HepG2 (cell line): Measurements from ENCODE around the gene ANKRD10. TPM values are rescaled to one million over a fixed set of nuclear protein-coding genes. Genes with fewer than 3 reads are reported as not detected.
A peak's percentile ranks its signal among the peaks of the same experiment; 100 is the strongest.

ENCODE experiments used
- ATAD3A ChIP-seq: sonication (generic); formaldehyde crosslinking; IDR thresholded peaks from 2 replicates; pipeline ENCODE4 v1.4.0; 2020; ENCODE audit warnings: missing genetic modification reagents
- CREB1 ChIP-seq, 2 experiments: fragments of 450-650 bp in 1 of 2; IDR thresholded peaks; 2 replicates each; pipeline ENCODE4 v1.6.1; 2016 to 2017; ENCODE audit warnings: control low read depth in 1 of 2, mild to moderate bottlenecking in 1 of 2, missing compliant biosample characterization in 1 of 2, missing genetic modification characterization in 1 of 2
- ERF ChIP-seq: IDR thresholded peaks from 2 replicates; pipeline ENCODE4 v1.6.1; 2018; ENCODE audit warnings: missing biosample characterization, missing genetic modification reagents
- GATA4 ChIP-seq: sonication (generic); IDR thresholded peaks from 2 replicates; pipeline ENCODE4 v1.6.1; 2016; ENCODE audit warnings: antibody characterized with exemption, low read depth, borderline replicate concordance
- NRL ChIP-seq: sonication (generic); formaldehyde crosslinking; IDR thresholded peaks from 2 replicates; pipeline ENCODE4 v1.5.0; 2020; ENCODE audit warnings: missing genetic modification reagents, mild to moderate bottlenecking, moderate library complexity, borderline replicate concordance
- SAFB2 ChIP-seq: sonication (generic); formaldehyde crosslinking; IDR thresholded peaks from 2 replicates; pipeline ENCODE4 v1.5.1; 2020; ENCODE audit warnings: missing genetic modification reagents, low read depth, mild to moderate bottlenecking, borderline replicate concordance
- SNRNP70 ChIP-seq: fragments of 200-400 bp; formaldehyde crosslinking; IDR thresholded peaks from 2 replicates; pipeline ENCODE4 v1.6.1; 2017; ENCODE audit warnings: mild to moderate bottlenecking, low read depth, low read length, moderate library complexity
- TBX2 ChIP-seq: sonication (generic); formaldehyde crosslinking; IDR thresholded peaks from 2 replicates; pipeline ENCODE4 v1.5.0; 2020; ENCODE audit warnings: missing genetic modification reagents, mild to moderate bottlenecking, borderline replicate concordance
- YY1 ChIP-seq: IDR thresholded peaks from 2 replicates; pipeline ENCODE4 v1.6.1; 2011; ENCODE audit warnings: low read length, low read depth, moderate library complexity, mild to moderate bottlenecking; ENCODE audit not compliant: insufficient read depth, insufficient replicate concordance
- ZNF292 ChIP-seq: sonication (generic); formaldehyde crosslinking; IDR thresholded peaks from 2 replicates; pipeline ENCODE4 v1.8.1; 2022; ENCODE audit warnings: mild to moderate bottlenecking, low read depth, missing genetic modification reagents, borderline replicate concordance
- ZNF337 ChIP-seq: sonication (generic); formaldehyde crosslinking; IDR thresholded peaks from 2 replicates; pipeline ENCODE4 v1.5.1; 2020; ENCODE audit warnings: missing genetic modification reagents, low read depth, mild to moderate bottlenecking, borderline replicate concordance
- ZSCAN20 ChIP-seq: sonication (generic); formaldehyde crosslinking; IDR thresholded peaks from 2 replicates; pipeline ENCODE4 v1.4.0; 2020; ENCODE audit warnings: missing genetic modification reagents, mild to moderate bottlenecking, borderline replicate concordance
- polyA plus RNA-seq, 8 experiments: library from polyadenylated mRNA; depleted of rRNA in 3 of 8; stranded (reverse) in 7 of 8; unstranded in 1 of 8; fragments of >200 nt; fragmentation: Illumina TruSeq in 4 of 8; extraction: Trizol in 4 of 8; gene quantifications; 2 replicates each; pipeline versions ENCODE4 v1.2.1 to v1.2.3, GENCODE V29; 2011 to 2016; ENCODE audit warnings: low read depth in 4 of 8, missing spikeins in 1 of 8, mixed read lengths in 1 of 8; ENCODE audit not compliant: insufficient read depth in 1 of 8
- total RNA-seq, 5 experiments: library from RNA; depleted of rRNA; stranded (reverse); fragments of >200 nt; fragmentation: Illumina TruSeq; extraction: Trizol; gene quantifications; 2 replicates each; pipeline ENCODE4 v1.2.3, GENCODE V29; 2016; ENCODE audit warnings: low read depth in 1 of 5
- TF ChIP-seq, protein P1 (sequence below): sonication (generic); formaldehyde crosslinking; IDR thresholded peaks from 2 replicates; pipeline ENCODE4 v1.5.0; 2020; ENCODE audit warnings: mild to moderate bottlenecking, missing genetic modification reagents
- TF ChIP-seq, protein P2 (sequence below): sonication (generic); formaldehyde crosslinking; IDR thresholded peaks from 2 replicates; pipeline ENCODE4 v1.9.0; 2021; ENCODE audit warnings: missing genetic modification reagents, borderline replicate concordance
- TF ChIP-seq, protein P3 (sequence below): sonication (generic); formaldehyde crosslinking; IDR thresholded peaks from 2 replicates; pipeline ENCODE4 v1.8.0; 2022; ENCODE audit warnings: low read depth, missing genetic modification reagents
- TF ChIP-seq, protein P4 (sequence below): IDR thresholded peaks from 2 replicates; pipeline ENCODE4 v1.6.1; 2016; ENCODE audit warnings: mild to moderate bottlenecking
- TF ChIP-seq, protein P5 (sequence below): sonication (generic); formaldehyde crosslinking; IDR thresholded peaks from 2 replicates; pipeline ENCODE4 v1.4.0; 2020; ENCODE audit warnings: missing genetic modification reagents

The ANKRD10 gene
- total and polyA plus RNA-seq, 2 of the 13 experiments (the other 11 are each of a cell fraction or from before 2014, with no cell fraction given): 108 to 115 TPM

DNA sequence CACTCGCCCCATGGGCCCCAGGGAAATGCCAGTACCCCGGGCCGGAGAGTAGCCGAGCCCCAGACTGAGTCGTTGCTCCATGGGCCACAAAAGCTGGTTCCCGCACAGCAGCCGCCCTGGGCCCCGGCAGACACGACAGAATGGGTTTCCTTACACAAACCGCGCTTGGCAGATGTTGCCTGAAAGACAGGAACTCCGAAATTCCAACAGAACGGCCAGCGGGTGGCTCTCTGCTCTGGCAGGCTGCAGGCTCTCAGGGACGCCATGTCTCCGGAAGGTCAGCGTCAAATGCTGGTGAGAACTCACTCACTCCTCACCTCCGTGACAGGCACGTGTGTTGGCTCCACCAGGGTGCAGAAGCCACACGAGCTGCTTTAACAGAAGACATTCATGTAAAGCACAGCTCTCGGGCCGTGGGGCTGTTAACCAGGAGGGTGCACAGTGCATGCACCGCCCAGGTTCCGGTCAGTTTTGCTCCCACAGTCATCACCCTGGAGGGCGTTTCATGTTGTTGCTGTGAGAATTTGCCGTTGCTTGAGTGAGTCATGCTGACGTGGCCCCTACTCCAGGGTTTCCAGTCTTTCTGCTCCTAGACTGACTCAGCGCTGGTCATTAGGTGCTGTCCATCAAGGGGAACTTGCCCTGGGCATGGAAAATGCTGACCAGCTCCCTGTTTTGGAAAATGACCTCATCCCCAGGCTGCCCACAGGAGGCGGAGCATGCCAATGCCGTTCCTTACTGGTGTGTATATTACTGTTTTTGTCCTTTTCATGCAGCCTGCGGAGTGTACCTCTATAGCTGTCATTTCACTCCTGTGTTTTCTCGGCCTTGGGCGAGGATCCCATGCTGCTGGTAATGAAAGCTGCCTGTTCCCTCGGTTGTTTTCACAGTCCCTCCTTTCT lies 44.8 kb downstream of the ANKRD10 start (continued):
- TF ChIP-seq CREB1 (IDR thresholded peaks at IDR 0.05) (peak; percentile 89), CREB1 (CRISPR knock-in tag; IDR thresholded peaks at IDR 0.05) (peak; percentile 66; the same call in 1 of the 2 replicates), YY1 (peak; percentile 42), ZSCAN20 (CRISPR knock-in tag) (no peak), ZNF292 (CRISPR knock-in tag) (0 out of 2 replicates have a peak, but pooled peaks have one; percentile 31), ATAD3A (no peak), NRL (CRISPR knock-in tag) (peak; percentile 62; the same call in 1 of the 2 replicates), SNRNP70 (no peak), SAFB2 (CRISPR knock-in tag) (no peak), GATA4 (no peak), TBX2 (peak; percentile 68), ZNF337 (no peak), ERF (CRISPR knock-in tag) (peak; percentile 75; the same call in 1 of the 2 replicates)
- TF ChIP-seq, protein P1, sequence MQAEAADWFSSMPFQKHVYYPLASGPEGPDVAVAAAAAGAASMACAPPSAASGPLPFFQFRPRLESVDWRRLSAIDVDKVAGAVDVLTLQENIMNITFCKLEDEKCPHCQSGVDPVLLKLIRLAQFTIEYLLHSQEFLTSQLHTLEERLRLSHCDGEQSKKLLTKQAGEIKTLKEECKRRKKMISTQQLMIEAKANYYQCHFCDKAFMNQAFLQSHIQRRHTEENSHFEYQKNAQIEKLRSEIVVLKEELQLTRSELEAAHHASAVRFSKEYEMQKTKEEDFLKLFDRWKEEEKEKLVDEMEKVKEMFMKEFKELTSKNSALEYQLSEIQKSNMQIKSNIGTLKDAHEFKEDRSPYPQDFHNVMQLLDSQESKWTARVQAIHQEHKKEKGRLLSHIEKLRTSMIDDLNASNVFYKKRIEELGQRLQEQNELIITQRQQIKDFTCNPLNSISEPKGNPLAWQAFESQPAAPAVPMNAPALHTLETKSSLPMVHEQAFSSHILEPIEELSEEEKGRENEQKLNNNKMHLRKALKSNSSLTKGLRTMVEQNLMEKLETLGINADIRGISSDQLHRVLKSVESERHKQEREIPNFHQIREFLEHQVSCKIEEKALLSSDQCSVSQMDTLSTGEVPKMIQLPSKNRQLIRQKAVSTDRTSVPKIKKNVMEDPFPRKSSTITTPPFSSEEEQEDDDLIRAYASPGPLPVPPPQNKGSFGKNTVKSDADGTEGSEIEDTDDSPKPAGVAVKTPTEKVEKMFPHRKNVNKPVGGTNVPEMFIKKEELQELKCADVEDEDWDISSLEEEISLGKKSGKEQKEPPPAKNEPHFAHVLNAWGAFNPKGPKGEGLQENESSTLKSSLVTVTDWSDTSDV (CRISPR knock-in tag): no peak
- TF ChIP-seq, protein P2, sequence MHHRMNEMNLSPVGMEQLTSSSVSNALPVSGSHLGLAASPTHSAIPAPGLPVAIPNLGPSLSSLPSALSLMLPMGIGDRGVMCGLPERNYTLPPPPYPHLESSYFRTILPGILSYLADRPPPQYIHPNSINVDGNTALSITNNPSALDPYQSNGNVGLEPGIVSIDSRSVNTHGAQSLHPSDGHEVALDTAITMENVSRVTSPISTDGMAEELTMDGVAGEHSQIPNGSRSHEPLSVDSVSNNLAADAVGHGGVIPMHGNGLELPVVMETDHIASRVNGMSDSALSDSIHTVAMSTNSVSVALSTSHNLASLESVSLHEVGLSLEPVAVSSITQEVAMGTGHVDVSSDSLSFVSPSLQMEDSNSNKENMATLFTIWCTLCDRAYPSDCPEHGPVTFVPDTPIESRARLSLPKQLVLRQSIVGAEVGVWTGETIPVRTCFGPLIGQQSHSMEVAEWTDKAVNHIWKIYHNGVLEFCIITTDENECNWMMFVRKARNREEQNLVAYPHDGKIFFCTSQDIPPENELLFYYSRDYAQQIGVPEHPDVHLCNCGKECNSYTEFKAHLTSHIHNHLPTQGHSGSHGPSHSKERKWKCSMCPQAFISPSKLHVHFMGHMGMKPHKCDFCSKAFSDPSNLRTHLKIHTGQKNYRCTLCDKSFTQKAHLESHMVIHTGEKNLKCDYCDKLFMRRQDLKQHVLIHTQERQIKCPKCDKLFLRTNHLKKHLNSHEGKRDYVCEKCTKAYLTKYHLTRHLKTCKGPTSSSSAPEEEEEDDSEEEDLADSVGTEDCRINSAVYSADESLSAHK (CRISPR knock-in tag): no peak
- TF ChIP-seq, protein P3, sequence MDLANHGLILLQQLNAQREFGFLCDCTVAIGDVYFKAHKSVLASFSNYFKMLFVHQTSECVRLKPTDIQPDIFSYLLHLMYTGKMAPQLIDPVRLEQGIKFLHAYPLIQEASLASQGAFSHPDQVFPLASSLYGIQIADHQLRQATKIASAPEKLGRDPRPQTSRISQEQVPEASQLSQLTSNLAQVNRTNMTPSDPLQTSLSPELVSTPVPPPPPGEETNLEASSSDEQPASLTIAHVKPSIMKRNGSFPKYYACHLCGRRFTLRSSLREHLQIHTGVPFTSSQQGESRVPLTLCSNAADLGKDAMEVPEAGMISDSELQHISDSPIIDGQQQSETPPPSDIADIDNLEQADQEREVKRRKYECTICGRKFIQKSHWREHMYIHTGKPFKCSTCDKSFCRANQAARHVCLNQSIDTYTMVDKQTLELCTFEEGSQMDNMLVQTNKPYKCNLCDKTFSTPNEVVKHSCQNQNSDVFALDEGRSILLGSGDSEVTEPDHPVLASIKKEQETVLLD (CRISPR knock-in tag): no peak
- TF ChIP-seq, protein P4, sequence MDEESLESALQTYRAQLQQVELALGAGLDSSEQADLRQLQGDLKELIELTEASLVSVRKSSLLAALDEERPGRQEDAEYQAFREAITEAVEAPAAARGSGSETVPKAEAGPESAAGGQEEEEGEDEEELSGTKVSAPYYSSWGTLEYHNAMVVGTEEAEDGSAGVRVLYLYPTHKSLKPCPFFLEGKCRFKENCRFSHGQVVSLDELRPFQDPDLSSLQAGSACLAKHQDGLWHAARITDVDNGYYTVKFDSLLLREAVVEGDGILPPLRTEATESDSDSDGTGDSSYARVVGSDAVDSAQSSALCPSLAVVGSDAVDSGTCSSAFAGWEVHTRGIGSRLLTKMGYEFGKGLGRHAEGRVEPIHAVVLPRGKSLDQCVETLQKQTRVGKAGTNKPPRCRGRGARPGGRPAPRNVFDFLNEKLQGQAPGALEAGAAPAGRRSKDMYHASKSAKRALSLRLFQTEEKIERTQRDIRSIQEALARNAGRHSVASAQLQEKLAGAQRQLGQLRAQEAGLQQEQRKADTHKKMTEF (CRISPR knock-in tag): peak; percentile 71; the same call in 1 of the 2 replicates
- TF ChIP-seq, protein P5, sequence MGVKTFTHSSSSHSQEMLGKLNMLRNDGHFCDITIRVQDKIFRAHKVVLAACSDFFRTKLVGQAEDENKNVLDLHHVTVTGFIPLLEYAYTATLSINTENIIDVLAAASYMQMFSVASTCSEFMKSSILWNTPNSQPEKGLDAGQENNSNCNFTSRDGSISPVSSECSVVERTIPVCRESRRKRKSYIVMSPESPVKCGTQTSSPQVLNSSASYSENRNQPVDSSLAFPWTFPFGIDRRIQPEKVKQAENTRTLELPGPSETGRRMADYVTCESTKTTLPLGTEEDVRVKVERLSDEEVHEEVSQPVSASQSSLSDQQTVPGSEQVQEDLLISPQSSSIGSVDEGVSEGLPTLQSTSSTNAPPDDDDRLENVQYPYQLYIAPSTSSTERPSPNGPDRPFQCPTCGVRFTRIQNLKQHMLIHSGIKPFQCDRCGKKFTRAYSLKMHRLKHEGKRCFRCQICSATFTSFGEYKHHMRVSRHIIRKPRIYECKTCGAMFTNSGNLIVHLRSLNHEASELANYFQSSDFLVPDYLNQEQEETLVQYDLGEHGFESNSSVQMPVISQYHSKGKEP: 0 out of 2 replicates have a peak, but pooled peaks have one; percentile 19
